Measurements from ENCODE around the gene MAP1S. TPM values are rescaled to one million over a fixed set of nuclear protein-coding genes. Genes with fewer than 3 reads are reported as not detected.

The MAP1S gene
- total RNA-seq, 2 experiments from 2014 or later, result 53.8 to 54.7 TPM

DNA sequence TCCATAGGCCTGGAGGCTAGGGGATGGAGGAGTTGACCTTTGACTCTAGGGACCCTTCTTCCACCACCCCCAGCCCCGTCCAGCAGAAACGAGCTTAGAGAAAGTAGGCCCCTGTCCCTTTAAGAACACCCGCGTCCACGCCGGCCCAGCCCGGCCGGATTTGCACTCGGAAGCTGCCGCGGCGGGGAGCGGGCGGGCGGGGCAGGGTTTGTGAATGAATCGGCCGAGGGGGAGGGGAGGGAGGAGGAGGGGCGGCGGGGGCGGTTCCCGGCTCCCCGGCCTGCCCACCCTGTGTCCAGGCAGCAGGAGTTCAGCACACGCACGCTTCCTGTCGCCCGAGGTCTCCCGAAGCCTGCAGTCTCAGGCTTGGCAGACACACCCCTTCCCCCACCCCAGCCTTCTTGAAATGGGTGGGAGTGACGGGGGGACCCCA lies 32.7 kb upstream of the MAP1S start:
- Mint-ChIP-seq H3K27ac (no peak overlapping the region), H3K4me1 (ENCODE audit: low read depth) (peaks cover 5% of the 10 kb centered on the region), H3K36me3 (ENCODE audit: low read depth) (no peaks in the 10 kb centered on the region), H3K27me3 (peaks cover 62% of the 10 kb centered on the region), H3K4me3 (no peak overlapping the region), H3K9me3 (no peaks in the 10 kb centered on the region)
- no peak for TF ChIP-seq CTCF (IDR thresholded peaks at IDR 0.05)
- ChIA-PET POLR2A (no interaction called here), CTCF (no interaction called here)
- no peak for ATAC-seq
- intact Hi-C loops (cut with micrococcal nuclease), result no loop called here
- peak; percentile 21 for DNase-seq

DNA sequence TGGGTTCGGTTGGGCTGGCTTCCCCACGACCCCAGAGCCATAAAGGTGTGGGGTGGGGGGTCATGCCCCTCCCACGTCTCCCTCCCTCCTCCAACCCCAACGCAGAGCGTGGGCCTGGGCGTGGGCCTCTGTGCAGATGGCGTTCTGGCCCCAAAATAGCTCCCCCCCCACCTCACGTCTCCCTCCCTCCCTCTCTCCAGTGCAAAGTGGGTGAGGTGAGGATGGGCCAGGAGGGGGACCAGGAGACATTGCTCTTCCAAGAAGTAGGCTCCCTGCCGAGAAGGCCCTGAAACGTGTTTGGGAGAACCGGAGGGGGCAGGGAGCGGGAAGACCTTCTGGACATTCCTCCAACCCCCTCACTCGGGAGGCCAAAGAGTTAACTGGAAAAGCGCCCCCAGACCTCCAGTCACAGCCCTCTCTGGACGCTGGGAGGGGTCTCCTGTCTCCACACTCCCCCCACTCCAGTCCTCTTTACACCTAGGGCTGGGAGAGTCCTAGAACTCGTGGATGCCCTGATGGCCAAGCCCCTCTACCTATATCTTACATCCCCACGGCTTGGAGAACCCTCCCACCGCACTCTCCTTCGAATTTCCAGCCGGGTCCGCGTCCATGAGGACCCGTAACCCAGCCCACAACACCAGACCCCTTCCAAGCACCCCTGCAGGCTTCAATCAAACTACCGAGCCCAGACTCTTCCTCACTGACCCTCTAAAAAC lies 32.0 kb upstream of the MAP1S start:
- CTCF ChIA-PET, result no interaction called here
- intact Hi-C loops (cut with micrococcal nuclease), result no loop called here
- ATAC-seq (no peak), DNase-seq (no peak)
- peaks cover 5% of the 10 kb centered on the region for H3K4me1 Mint-ChIP-seq (ENCODE audit: low read depth)
- no peaks in the 10 kb centered on the region for H3K9me3 Mint-ChIP-seq
- H3K36me3 Mint-ChIP-seq (ENCODE audit: low read depth), result no peaks in the 10 kb centered on the region
- H3K27ac Mint-ChIP-seq, result no peak overlapping the region
- TF ChIP-seq CTCF (IDR thresholded peaks at IDR 0.05), result no peak
- POLR2A ChIA-PET, result no interaction called here
- H3K27me3 Mint-ChIP-seq, result peaks cover 60% of the 10 kb centered on the region
- H3K4me3 Mint-ChIP-seq, result no peak overlapping the region

DNA sequence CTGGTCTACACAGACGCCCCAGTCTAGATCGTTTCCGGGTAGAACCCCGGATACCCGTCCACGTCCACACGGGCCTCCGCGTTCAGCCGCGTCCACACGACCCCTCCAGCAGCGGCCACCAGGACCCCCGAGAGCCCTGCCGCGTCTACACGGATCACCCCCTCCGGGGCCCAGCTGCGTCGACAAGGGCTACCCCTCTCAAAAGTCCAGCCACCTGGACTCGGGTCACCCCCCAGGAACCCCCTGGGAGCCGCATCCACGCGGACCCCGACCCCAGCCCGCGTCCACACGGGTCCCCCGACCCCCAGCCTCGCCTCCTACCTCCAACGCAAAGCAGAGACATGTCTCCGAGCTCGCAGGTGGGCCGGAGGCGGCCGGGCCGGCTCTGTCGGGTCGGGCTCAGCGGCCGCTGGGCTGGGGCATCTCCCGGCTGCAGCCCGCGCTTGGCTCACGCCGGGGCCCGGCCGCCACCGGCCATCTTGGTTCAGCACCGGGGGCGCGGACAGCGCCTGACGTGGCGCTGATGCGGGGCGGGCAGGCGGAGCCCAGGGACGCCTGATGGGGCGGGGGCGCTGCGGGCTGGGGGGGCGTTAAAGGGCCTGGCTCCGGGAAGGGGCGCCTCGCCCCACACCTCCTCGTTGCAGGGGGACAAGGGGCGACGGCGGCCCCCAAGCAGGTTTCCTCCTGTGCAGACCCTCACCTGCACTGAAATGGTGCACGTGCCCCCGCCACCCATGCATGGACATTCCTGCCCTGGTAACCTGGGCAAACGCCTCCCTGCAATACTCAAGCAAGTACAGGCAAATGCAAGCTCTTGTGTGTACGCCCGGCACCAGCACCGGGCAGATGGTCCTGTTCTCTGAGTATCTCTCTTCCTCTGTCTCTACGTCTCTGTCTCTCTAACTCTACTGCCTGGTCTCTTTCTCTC lies 31.2 kb upstream of the MAP1S start, which contains the start of gene UNC13A:
UNC13A (minus strand) TSS at position 498 of the 928 bp plus-strand sequence; CDS start at position 343, 155 bp downstream.
- ATAC-seq (peak; percentile 80), DNase-seq (peak; percentile 49)
- POLR2A ChIA-PET, result no interaction called here
- no peak for TF ChIP-seq CTCF (IDR thresholded peaks at IDR 0.05)
- H3K4me3 Mint-ChIP-seq, result no peak within 1 kb of the TSS
- peaks cover 5% of the 10 kb centered on the region for H3K4me1 Mint-ChIP-seq (ENCODE audit: low read depth)
- no peaks in the 10 kb centered on the region for H3K36me3 Mint-ChIP-seq (ENCODE audit: low read depth)
- CTCF ChIA-PET, result no interaction called here
- H3K27me3 Mint-ChIP-seq, result peaks cover 57% of the 10 kb centered on the region
- no peak within 1 kb of the TSS for H3K27ac Mint-ChIP-seq
- no peaks in the 10 kb centered on the region for H3K9me3 Mint-ChIP-seq
- intact Hi-C loops (cut with micrococcal nuclease), result no loop called here

DNA sequence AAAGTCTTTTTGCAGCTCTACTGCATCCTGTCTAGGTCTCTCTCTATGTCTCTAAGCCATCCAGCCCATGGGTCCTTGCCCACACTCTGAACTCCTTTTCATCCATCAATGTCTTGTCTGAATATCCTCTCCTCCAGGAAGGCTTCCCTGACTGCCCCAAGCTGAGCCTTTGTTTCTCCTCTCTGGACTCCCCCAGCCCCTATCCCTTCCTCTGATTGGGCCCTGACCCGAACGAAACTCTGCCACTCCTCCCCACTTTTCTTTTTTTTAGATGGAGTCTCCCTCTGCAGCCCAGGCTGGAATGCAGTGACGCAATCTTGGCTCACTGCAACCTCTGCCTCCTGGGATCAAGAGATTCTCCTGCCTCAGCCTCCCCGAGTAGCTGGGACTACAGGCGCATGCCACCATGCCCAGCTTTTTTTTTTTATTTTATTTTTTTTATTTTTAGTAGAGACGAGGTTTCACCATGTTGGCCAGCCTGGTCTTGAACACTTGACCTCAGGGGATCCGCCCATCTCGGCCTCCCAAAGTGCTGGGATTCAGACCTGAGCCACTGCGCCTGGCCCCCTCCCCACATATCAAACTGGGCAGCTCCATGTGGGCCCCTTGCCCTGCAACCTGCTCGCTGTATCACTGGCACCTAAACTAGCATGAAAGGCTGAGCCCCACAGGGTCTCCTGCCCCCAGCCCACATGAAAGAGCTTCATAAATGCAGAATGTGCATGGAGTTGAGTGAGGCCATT lies 30.3 kb upstream of the MAP1S start:
- DNase-seq (no peak), ATAC-seq (no peak)
- H3K4me3 Mint-ChIP-seq, result no peak overlapping the region
- TF ChIP-seq CTCF (IDR thresholded peaks at IDR 0.05), result no peak
- intact Hi-C loops (cut with micrococcal nuclease), result no loop called here
- no peaks in the 10 kb centered on the region for H3K9me3 Mint-ChIP-seq
- ChIA-PET POLR2A (no interaction called here), CTCF (interaction anchor here (0.9 to 2.4 kb wide), 2 partner anchors 11 to 14 kb away, joined by 3 to 11 read pairs; no protein-coding TSS in a partner anchor)
- H3K27me3 Mint-ChIP-seq, result peaks cover 52% of the 10 kb centered on the region
- no peak overlapping the region for H3K27ac Mint-ChIP-seq
- peaks cover 5% of the 10 kb centered on the region for H3K4me1 Mint-ChIP-seq (ENCODE audit: low read depth)
- H3K36me3 Mint-ChIP-seq (ENCODE audit: low read depth), result no peaks in the 10 kb centered on the region
